Endothelial cell (in vitro differentiated cells): Measurements from ENCODE around the gene PGAM1. TPM values are rescaled to one million over a fixed set of nuclear protein-coding genes. Genes with fewer than 3 reads are reported as not detected.

Source experiments
- DNase-seq: peaks from one replicate; pipeline ENCODE4 v3.0.0; 2021; ENCODE audit warnings: low spot score
- H3K27ac Mint-ChIP-seq: one replicate; pipeline ENCODE4 v1.8.0; 2021; ENCODE audit warnings: mixed read lengths, inconsistent platforms; ENCODE audit not compliant: unreplicated experiment
- H3K27me3 Mint-ChIP-seq: one replicate; pipeline ENCODE4 v1.8.0; 2021; ENCODE audit warnings: mild to moderate bottlenecking, moderate library complexity, mixed read lengths, inconsistent platforms; ENCODE audit not compliant: unreplicated experiment
- H3K36me3 Mint-ChIP-seq: one replicate; pipeline ENCODE4 v1.8.0; 2021; ENCODE audit warnings: mild to moderate bottlenecking, low read depth, mixed read lengths, inconsistent platforms; ENCODE audit not compliant: unreplicated experiment
- H3K4me1 Mint-ChIP-seq: one replicate; pipeline ENCODE4 v1.8.0; 2021; ENCODE audit warnings: mild to moderate bottlenecking, mixed read lengths, inconsistent platforms; ENCODE audit not compliant: unreplicated experiment
- H3K4me3 Mint-ChIP-seq: one replicate; pipeline ENCODE4 v1.8.0; 2021; ENCODE audit warnings: mild to moderate bottlenecking, mixed read lengths, inconsistent platforms; ENCODE audit not compliant: unreplicated experiment
- H3K9me3 Mint-ChIP-seq: one replicate; pipeline ENCODE4 v1.8.0; 2021; ENCODE audit warnings: mixed read lengths, inconsistent platforms; ENCODE audit not compliant: unreplicated experiment
- total RNA-seq: library from RNA; stranded (reverse); fragmentation: NEBNext Ultra II Directional; extraction: Animal tissue kit (Norgen Biotek cat#: 25700); gene quantifications from one replicate; pipeline ENCODE4 v1.2.1, GENCODE V29; 2021; ENCODE audit not compliant: unreplicated experiment
- TF ChIP-seq, protein P1 (sequence below): fragments of 200-600 bp; sonication (generic); IDR thresholded peaks from one replicate; pipeline ENCODE4 v1.5.0; 2021; ENCODE audit warnings: antibody characterized with exemption; ENCODE audit not compliant: unreplicated experiment

Gene PGAM1
- total RNA-seq, 1 donor from 2014 or later: 291 TPM

GRCh38 chr10:97459933-97460332 is 33.9 kb downstream of the PGAM1 start:
- TF ChIP-seq, protein P1, sequence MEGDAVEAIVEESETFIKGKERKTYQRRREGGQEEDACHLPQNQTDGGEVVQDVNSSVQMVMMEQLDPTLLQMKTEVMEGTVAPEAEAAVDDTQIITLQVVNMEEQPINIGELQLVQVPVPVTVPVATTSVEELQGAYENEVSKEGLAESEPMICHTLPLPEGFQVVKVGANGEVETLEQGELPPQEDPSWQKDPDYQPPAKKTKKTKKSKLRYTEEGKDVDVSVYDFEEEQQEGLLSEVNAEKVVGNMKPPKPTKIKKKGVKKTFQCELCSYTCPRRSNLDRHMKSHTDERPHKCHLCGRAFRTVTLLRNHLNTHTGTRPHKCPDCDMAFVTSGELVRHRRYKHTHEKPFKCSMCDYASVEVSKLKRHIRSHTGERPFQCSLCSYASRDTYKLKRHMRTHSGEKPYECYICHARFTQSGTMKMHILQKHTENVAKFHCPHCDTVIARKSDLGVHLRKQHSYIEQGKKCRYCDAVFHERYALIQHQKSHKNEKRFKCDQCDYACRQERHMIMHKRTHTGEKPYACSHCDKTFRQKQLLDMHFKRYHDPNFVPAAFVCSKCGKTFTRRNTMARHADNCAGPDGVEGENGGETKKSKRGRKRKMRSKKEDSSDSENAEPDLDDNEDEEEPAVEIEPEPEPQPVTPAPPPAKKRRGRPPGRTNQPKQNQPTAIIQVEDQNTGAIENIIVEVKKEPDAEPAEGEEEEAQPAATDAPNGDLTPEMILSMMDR: no peak
- H3K27me3 Mint-ChIP-seq: peaks cover 7% of the 10 kb centered on the region
- no peaks in the 10 kb centered on the region for H3K9me3 Mint-ChIP-seq
- no peak for DNase-seq
- no peak overlapping the region for H3K4me3 Mint-ChIP-seq
- H3K4me1 Mint-ChIP-seq: no peaks in the 10 kb centered on the region
- peak overlapping the region; percentile 48 for H3K27ac Mint-ChIP-seq
- peaks cover 64% of the 10 kb centered on the region for H3K36me3 Mint-ChIP-seq

GRCh38 chr10:97462309-97462708 is 36.3 kb downstream of the PGAM1 start:
- Mint-ChIP-seq H3K4me1 (no peaks in the 10 kb centered on the region), H3K27me3 (peaks cover 6% of the 10 kb centered on the region), H3K4me3 (no peak overlapping the region), H3K27ac (no peak overlapping the region), H3K36me3 (peaks cover 64% of the 10 kb centered on the region), H3K9me3 (no peaks in the 10 kb centered on the region)
- no peak for DNase-seq
- TF ChIP-seq, protein P1: no peak

DNA sequence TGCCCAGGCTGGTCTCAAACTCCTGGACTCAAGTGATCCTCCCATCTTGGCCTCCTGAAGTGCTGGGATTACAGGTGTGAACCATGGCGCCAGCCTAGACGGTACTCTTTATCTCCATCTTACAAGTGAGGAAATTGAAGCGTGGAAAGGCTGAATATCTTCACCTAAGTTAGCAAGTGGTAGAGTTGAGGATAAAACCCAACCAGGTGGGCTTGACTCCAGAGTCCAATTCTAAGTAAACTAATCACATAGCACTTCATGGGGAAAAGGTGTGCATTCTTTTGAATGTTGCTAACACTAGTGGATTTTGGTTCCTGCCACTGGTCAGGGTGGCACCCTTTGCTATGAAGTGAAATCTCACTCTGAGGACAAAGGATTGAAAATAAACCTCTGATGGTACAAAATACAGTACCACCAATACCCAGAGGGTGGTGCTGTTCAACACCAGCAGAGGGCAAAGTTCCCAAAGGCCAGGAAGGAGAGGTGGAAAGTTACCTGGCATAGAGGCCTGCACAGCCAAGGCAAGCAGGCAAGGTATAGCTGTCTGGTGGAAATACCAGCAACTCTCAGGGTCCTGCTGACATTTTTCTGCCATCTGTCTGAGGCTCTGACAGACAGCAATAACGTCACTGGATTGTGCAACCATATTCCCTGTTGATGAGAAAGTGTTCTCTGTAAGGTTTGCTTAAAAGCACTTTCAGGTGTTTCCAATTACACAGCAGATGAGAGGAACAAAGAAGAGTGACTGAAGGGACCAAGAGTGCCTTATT is 37.6 kb downstream of the PGAM1 start:
- DNase-seq: peak; percentile 65
- H3K27me3 Mint-ChIP-seq: peaks cover 7% of the 10 kb centered on the region

DNA sequence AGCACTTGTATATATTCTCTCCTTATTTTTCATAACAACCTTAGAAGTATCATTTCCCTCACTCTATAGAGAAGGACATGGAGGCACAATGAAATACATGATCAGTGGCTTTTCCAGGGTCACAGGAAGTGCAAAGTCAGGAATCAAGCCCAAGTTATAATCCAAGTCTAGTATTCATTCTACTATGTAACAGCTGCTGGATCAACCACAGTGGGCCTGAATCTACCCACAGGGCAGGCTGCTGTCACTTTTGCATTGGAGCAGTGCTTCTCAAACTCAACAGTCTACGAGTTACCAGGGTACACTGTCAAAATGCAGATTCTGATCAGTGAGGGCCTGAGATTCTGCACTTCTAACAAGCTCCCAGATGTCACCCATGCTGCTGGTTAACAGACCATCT is 38.2 kb downstream of the PGAM1 start:
- no peak for DNase-seq
- TF ChIP-seq, protein P1: no peak
- Mint-ChIP-seq H3K9me3 (no peaks in the 10 kb centered on the region), H3K4me3 (no peak overlapping the region), H3K4me1 (peaks cover 7% of the 10 kb centered on the region), H3K27me3 (peaks cover 7% of the 10 kb centered on the region), H3K27ac (peak overlapping the region; percentile 24), H3K36me3 (peaks cover 51% of the 10 kb centered on the region)

More for the DNA sequence above, 37.6 kb downstream of the PGAM1 start:
- H3K36me3 Mint-ChIP-seq: peaks cover 58% of the 10 kb centered on the region
- peaks cover 2% of the 10 kb centered on the region for H3K4me1 Mint-ChIP-seq
- no peaks in the 10 kb centered on the region for H3K9me3 Mint-ChIP-seq
- H3K27ac Mint-ChIP-seq: no peak overlapping the region
- no peak overlapping the region for H3K4me3 Mint-ChIP-seq
- TF ChIP-seq, protein P1: peak; percentile 89

GRCh38 chr10:97465982-97466381 is 40.0 kb downstream of the PGAM1 start:
- no peak for DNase-seq
- no peaks in the 10 kb centered on the region for H3K9me3 Mint-ChIP-seq
- H3K36me3 Mint-ChIP-seq: peaks cover 49% of the 10 kb centered on the region
- no peak overlapping the region for H3K27ac Mint-ChIP-seq
- TF ChIP-seq, protein P1: no peak
- H3K27me3 Mint-ChIP-seq: peaks cover 5% of the 10 kb centered on the region
- peaks cover 24% of the 10 kb centered on the region for H3K4me1 Mint-ChIP-seq
- H3K4me3 Mint-ChIP-seq: no peak overlapping the region
